Loucy (cell line): ENCODE measurements around the gene JPH4.

ENCODE experiments used
- H2AFZ ChIP-seq: fragments of 200-600 bp; sonication (generic); 2 replicates; pipeline ENCODE4 v1.6.0; 2016; ENCODE audit warnings: antibody characterized with exemption, mild to moderate bottlenecking, low read length, moderate library complexity
- H3F3A ChIP-seq: fragments of 200-600 bp; 2 replicates; pipeline ENCODE4 v1.6.0; 2016; ENCODE audit warnings: antibody characterized with exemption, low read depth, mild to moderate bottlenecking
- H3K27me3 ChIP-seq: fragments of 200-600 bp; sonication (generic); 2 replicates; pipeline ENCODE4 v1.6.1; 2014; ENCODE audit warnings: low read length, mild to moderate bottlenecking; ENCODE audit not compliant: insufficient read depth, poor library complexity, severe bottlenecking
- H3K36me3 ChIP-seq: fragments of 200-600 bp; sonication (generic); 2 replicates; pipeline ENCODE4 v1.6.1; 2016; ENCODE audit warnings: low read length; ENCODE audit not compliant: insufficient read depth
- H3K4me1 ChIP-seq: fragments of 200-600 bp; sonication (generic); 2 replicates; pipeline ENCODE4 v1.5.1; 2014; ENCODE audit warnings: low read length, mild to moderate bottlenecking; ENCODE audit not compliant: insufficient read depth, poor library complexity, severe bottlenecking
- H3K4me2 ChIP-seq: fragments of 200-600 bp; sonication (generic); 2 replicates; pipeline ENCODE4 v1.6.0; 2014; ENCODE audit warnings: antibody characterized with exemption, low read length, low read depth, mild to moderate bottlenecking; ENCODE audit not compliant: poor library complexity, severe bottlenecking
- H3K4me3 ChIP-seq: fragments of 200-600 bp; sonication (generic); 2 replicates; pipeline ENCODE4 v1.5.1; 2014; ENCODE audit warnings: low read length, mild to moderate bottlenecking, mixed read lengths; ENCODE audit not compliant: poor library complexity, severe bottlenecking
- H3K79me2 ChIP-seq: fragments of 200-600 bp; sonication (generic); 2 replicates; pipeline ENCODE4 v1.6.1; 2014; ENCODE audit warnings: low read length; ENCODE audit not compliant: insufficient read depth
- H3K9ac ChIP-seq: fragments of 200-600 bp; sonication (generic); 2 replicates; pipeline ENCODE4 v1.6.0; 2014; ENCODE audit warnings: mild to moderate bottlenecking, low read depth, low read length, moderate library complexity; ENCODE audit not compliant: poor library complexity, severe bottlenecking
- H3K9me2 ChIP-seq: fragments of 200-600 bp; sonication (generic); replicated peaks from 2 replicates; pipeline ENCODE4 v1.6.1; 2016; ENCODE audit warnings: low read depth, low read length, mixed read lengths
- H3K9me3 ChIP-seq: fragments of 200-600 bp; sonication (generic); 2 replicates; pipeline ENCODE4 v1.6.1; 2014; ENCODE audit warnings: mild to moderate bottlenecking, antibody characterized with exemption, low read length, low read depth; ENCODE audit not compliant: insufficient read depth
- H4K20me1 ChIP-seq: fragments of 200-600 bp; sonication (generic); 2 replicates; pipeline ENCODE4 v1.6.0; 2014; ENCODE audit warnings: antibody characterized with exemption, low read length, mild to moderate bottlenecking; ENCODE audit not compliant: insufficient read depth, poor library complexity, severe bottlenecking
- CTCF ChIP-seq: fragments of 200-600 bp; sonication (generic); conservative IDR thresholded peaks from 2 replicates; pipeline ENCODE4 v1.5.1; 2014; ENCODE audit warnings: mild to moderate bottlenecking, antibody characterized with exemption, low read length
- EZH2phosphoT487 ChIP-seq: fragments of 200-600 bp; IDR thresholded peaks from 2 replicates; pipeline ENCODE4 v1.6.1; 2018; ENCODE audit warnings: antibody characterized with exemption, mild to moderate bottlenecking, moderate library complexity, borderline replicate concordance

Gene JPH4

GRCh38 chr14:23582906-23583760 lies 4.5 kb upstream of the JPH4 start:
- H2AFZ ChIP-seq, result no peak overlapping the region
- H4K20me1 ChIP-seq, result no peaks in the 10 kb centered on the region
- no peaks in the 10 kb centered on the region for H3K4me1 ChIP-seq
- no peaks in the 10 kb centered on the region for H3K79me2 ChIP-seq
- H3K36me3 ChIP-seq, result no peaks in the 10 kb centered on the region
- H3K4me2 ChIP-seq, result no peak overlapping the region
- H3F3A ChIP-seq, result no peaks in the 10 kb centered on the region
- no peaks in the 10 kb centered on the region for H3K9me3 ChIP-seq
- TF ChIP-seq CTCF (no peak), EZH2phosphoT487 (no peak)
- H3K9me2 ChIP-seq, result no peaks in the 10 kb centered on the region
- H3K27me3 ChIP-seq, result no peaks in the 10 kb centered on the region
- no peak overlapping the region for H3K4me3 ChIP-seq
- H3K9ac ChIP-seq, result no peak overlapping the region

- no peak overlapping the region for H2AFZ ChIP-seq
- no peak overlapping the region for H3K4me3 ChIP-seq
- H3K9ac ChIP-seq, result no peak overlapping the region
- H3K9me3 ChIP-seq, result no peaks in the 10 kb centered on the region
- no peak overlapping the region for H3K4me2 ChIP-seq
- no peaks in the 10 kb centered on the region for H4K20me1 ChIP-seq
- H3F3A ChIP-seq, result no peaks in the 10 kb centered on the region
- no peaks in the 10 kb centered on the region for H3K36me3 ChIP-seq
- no peak for TF ChIP-seq EZH2phosphoT487
- TF ChIP-seq CTCF, result no peak
- H3K4me1 ChIP-seq, result no peaks in the 10 kb centered on the region
- H3K9me2 ChIP-seq, result no peaks in the 10 kb centered on the region
- H3K79me2 ChIP-seq, result no peaks in the 10 kb centered on the region
- H3K27me3 ChIP-seq, result no peaks in the 10 kb centered on the region
Measured at GRCh38 chr14:23580948-23581281, 2.3 kb upstream of the JPH4 start.

- Histone ChIP-seq H3K4me2 (no peak overlapping the region), H3K4me3 (no peak overlapping the region), H2AFZ (no peak overlapping the region), H3K9me3 (no peaks in the 10 kb centered on the region), H3K9ac (no peak overlapping the region), H3K4me1 (no peaks in the 10 kb centered on the region), H4K20me1 (no peaks in the 10 kb centered on the region), H3K79me2 (no peaks in the 10 kb centered on the region), H3K27me3 (no peaks in the 10 kb centered on the region), H3F3A (no peaks in the 10 kb centered on the region), H3K9me2 (no peaks in the 10 kb centered on the region), H3K36me3 (no peaks in the 10 kb centered on the region)
- TF ChIP-seq CTCF (no peak), EZH2phosphoT487 (no peak)
Measured at GRCh38 chr14:23580152-23580926, 1.7 kb upstream of the JPH4 start.
